Stimulated activated CD4-positive, alpha-beta T cell treated with anti-CD3 and anti-CD28 coated beads, Interleukin-15, amount 100 ng/mL, for 48 hours (primary cell): Measurements from ENCODE around the gene MAPK8.
"Not testable (repeated sequence)": the region's sequence is repeated elsewhere in the genome, so short reads cannot be mapped to it uniquely, and the experiment has no call there.

Experiments
- DNase-seq, 2 donors: peaks; one replicate each; pipeline ENCODE4 v3.0.0-alpha.2; 2020; ENCODE audit warnings: low read depth in 2 of 2

MAPK8 gene

DNA sequence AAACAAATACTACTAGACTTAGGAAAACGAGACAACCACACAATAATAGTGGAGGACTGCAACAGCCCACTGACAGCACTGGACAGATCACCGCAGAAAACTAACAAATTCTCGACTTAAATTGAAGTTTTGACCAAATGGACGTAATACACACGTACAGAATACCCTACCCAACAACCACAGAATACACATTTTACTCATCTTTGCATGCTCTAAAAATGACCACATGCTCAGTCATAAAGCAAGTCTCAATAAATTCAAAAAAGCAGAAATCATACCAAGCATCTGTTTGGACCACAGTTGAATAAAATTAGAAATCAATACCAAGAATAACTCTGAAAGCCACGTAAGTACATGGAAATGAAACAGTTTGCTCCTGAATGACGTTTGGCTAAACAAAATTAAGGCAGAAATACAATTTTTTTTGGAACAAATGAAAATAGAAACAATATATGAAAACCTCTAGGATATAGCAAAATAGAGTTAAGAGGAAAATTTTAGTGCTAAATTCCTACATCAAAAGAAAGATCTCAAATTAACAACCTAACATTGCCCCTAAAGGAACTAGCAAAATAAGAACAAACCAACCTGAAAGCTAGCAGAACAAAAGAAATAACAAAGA lies 30.6 kb downstream of the MAPK8 start:
- DNase-seq: no peak

GRCh38 chr10:48340734-48341133 lies 34.3 kb downstream of the MAPK8 start:
- no peak for DNase-seq

DNA sequence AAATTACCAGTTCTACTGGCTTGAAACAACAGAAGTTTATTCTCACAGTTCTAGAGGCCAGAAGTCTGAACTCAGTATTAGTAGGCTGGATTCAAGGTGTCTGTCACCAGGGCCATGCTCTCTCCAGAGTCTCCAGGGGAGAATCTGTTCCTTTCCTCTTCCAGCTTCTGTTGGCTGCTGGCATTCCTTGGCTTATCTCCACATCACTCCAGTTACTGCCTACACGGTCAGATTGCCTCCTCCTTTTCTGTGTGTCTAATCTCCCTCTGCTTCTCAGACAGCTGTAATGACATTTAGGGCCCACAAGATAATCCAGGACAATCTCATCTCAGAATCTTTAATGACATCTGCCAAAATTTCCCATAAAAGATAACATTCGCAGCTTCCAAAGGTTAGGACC lies 36.6 kb downstream of the MAPK8 start:
- no peak for DNase-seq

DNA sequence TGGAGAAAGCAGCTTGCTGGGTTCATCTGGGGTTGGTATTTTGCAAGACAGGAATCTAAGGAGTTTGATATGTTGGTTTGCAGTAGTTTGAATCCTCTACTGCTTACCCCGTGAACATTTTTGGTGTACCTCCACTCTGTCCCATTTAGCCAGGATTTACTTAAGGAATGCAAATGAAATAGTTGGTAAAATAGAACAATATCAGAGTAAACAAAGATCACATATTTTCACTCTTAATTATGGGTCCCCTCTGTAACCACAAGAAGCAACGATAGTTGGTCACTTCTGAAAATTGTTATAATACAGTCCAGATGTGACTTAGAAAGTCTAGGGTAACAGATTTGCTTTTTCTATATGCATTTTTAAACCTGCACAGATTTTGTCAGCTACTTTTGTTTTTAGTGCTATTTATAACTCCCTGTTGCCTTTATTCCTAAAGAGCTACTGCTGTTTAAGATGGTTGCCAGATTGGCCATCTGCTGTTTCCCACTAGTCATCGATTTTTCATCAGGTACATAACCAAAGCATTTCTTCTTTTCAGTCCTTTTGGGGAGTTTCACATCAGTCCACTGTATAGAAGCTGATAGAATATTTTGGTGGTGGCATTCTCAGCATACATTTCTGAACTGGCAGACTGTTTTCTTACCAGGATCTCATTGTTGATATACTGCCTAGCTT lies 37.6 kb downstream of the MAPK8 start:
- no peak for DNase-seq

DNA sequence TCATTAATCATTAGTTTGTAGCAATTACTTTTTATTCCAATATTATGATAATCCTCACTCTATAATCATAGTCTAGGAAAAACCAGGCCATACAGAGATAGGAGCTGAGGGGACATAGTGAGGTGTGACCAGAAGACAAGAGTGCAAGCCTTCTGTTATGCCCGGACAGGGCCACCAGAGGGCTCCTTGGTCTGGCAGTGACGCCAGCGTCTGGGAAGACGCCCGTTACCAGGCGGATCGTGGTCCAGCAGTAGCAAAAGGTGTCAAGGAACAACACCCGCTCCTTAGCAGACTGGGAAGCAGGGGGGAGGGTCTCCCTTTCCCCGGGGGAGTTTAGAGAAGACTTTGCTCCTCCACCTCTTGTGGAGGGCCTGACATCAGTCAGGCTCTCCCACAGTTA lies 39.8 kb downstream of the MAPK8 start:
- not testable (repeated sequence) for DNase-seq

DNA sequence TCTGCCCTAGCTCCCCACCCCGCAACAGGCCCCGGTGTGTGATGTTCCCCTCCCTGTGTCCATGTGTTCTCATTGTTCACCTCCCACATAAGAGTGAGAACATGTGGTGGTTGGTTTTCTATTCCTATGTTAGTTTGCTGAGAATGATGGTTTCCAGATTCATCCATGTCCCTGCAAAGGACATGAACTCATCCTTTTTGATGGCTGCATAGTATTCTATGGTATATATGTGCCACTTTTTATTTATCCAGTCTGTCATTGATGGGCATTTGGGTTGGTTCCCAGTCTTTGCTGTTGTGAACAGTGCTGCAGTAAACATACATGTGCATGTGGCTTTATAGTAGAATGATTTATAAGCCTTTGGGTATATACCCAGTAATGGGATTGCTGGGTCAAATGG lies 41.1 kb downstream of the MAPK8 start:
- DNase-seq: not testable (repeated sequence)

DNA sequence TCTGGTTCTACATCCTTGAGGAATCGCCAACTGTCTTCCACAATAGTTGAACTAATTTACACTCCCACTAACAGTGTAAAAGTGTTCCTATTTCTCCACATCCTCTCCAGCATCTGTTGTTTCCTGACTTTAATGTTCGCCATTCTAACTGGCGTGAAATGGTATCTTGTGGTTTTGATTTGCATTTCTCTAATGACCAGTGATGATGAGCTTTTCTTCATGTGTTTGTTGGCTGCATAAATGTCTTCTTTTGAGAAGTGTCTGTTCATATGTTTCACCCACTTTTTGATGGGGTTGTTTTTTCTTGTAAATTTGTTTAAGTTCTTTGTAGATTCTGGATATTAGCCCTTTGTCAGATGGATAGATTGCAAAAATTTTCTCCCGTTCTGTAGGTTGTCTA lies 41.5 kb downstream of the MAPK8 start:
- not testable (repeated sequence) for DNase-seq

GRCh38 chr10:48353246-48353645 lies 46.8 kb downstream of the MAPK8 start:
- no peak for DNase-seq

- DNase-seq: no peak
Observed at GRCh38 chr10:48357631-48358030, 51.2 kb downstream of the MAPK8 start.

GRCh38 chr10:48358162-48358561 lies 51.7 kb downstream of the MAPK8 start:
- no peak for DNase-seq

GRCh38 chr10:48358838-48359237 lies 52.4 kb downstream of the MAPK8 start:
- no peak for DNase-seq

DNA sequence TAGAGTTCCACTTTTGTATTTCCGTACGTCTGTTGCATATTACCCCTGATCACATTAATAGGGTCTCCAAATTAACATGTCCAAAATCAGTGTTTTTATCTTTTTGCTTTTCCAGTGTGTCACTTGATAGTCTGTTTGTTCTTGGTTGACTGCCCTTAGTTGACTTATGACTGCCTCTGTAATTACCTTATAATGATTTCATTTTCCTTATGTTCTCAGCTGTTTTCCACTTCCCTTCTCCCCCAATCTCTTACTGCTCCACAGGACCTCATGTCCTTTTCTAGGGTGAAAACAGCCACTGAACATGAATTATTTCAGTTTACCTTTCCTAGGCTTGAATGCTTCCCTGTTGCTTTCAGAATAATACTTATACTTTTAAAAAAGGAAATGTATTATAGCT lies 54.7 kb downstream of the MAPK8 start:
- no peak for DNase-seq

DNA sequence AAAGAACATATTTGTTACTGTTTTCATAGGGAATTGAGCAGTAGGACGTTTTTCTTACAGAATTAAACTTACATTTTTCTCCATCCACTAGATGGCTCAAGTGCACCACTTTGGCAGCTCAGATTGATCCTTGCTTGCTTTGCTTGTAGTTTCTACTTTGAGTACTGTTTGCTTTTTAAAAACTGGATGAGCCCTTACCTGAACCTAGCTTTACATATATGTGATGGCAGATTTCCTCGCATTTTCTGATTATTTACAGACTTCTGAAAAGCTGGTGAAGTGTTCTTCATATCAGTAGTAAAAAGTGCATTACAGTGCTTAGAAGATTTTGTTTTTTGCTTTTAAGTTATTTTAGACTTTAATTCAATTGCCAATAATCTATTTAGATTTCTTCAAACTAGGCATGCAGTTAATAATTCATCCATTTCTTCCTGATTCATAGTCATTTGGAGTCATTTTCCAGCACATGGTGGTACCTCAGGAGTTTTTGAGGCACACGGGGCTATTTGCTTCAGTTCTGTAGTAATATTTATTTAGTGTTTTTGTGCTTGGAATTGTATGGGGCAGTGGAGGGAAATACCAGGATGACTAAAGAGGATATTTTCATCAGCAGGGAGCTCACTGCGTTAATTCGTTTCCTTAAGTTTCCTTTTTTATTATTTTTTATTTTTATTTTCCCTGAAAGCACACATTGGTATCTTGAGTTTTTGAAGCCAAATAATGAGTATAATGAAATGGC lies 57.3 kb downstream of the MAPK8 start:
- DNase-seq: no peak

GRCh38 chr10:48364659-48365405 lies 58.4 kb downstream of the MAPK8 start:
- DNase-seq: no peak

DNA sequence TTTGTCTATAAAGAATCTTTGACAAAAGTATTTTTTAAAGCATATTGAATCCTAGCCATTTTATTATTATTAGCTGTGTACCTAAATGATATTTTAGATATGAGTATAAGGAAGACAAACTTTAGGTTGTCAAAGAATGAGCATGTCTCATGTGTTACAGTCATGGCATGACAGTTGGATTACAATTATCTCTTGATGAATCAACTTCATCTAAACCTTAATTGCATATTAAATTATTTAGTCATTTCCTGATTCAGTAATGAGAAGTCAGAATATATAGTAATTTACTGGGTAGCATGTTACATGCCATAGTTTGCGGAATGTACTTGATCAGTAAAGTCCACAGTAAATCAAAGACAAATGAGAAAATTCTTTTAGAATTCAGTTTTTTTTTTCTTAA lies 59.2 kb downstream of the MAPK8 start:
- no peak for DNase-seq

DNA sequence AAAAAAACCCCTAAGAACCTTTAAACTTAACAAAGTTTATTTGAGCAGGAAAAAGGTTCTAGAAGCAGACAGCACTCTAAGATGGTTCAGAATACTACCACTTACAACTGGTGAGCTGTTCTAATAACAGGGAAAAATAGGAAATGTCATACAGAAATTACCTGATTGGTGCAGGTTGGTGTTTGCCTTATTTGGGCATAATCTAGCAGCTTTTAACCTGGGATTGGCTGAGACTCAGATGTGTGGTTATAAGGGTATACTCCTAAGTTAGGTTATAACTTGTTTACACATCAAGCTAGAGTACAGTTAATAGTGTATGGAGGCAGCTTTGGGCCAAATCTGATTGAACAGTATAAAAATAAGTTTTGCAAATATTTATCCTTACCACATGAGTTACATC lies 59.8 kb downstream of the MAPK8 start:
- no peak for DNase-seq

DNA sequence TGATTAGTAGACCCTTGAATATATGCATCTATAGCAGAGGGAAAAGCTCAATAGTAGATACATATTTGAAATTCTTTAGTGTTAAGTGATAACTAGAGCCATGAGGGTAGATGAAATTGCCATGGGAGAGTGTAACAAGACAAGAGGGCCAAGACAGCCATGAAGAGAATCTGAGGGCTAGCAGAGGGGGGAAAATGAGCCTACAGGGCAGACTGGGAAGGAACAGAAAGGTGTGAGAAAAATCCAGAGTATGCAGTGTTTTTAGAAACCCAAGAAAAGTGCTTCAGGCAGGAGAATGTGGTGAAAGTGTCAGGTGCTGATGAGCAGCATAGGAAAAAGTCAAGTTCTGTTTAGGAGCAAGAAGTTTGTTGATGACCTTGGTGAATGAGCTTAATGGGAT lies 63.0 kb downstream of the MAPK8 start:
- DNase-seq: no peak

DNA sequence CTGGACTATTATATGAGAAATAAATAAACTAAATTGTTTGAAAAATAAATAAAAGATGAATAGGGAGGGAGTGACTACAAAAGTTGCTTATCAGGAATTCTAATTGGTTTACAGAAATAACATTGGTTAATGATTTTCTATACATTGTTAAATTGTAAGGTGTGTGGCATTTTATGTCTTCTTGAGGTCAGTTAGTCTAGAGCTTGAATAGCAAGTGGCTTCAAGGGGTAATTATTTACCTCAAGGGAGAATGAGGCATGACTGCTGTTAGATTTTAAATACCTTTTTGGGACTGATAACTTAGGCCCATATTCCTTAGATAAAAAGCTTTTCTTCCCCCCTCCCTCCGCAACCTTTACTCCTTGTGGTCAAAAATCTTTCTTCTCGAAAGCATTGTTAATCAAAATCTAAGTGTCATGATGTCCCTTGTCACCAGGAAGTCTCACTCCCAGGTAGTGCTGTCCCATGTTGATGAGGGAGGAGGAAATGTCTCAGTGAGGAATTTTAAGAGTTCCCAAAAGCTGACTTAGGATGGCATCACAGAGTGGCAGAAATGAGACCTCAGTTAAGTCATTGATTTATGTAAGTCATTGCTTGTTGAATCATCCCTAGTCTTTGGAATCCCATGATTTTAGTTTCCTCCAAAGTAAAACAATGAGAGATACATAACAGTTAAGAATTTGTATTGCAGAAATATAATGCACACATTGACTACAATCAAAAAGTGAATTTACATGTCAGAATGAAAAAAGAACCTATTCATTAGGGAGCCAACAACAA lies 71.5 kb downstream of the MAPK8 start:
- DNase-seq: no peak

GRCh38 chr10:48378675-48379074 lies 72.2 kb downstream of the MAPK8 start:
- DNase-seq: no peak

- DNase-seq: no peak
Observed at GRCh38 chr10:48381971-48382370, 75.5 kb downstream of the MAPK8 start.

DNA sequence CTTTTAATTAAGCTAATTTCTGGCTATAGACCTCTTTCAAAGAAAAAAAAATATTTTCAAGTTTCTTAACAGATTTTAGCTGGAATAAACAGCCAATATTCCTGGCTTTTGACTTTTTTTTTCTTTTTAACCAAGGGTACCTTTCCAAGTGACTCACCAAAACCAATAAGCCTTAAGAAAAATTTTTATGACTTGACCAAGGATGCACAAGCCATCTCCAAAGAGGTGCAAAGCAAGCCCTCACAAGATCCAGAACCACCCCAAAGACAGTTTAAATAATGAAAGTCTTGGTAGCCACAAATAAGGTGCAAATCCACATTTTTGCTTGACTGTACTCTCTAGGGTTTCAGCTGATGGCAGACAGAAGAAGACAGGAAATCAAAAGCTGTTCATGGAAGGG lies 76.5 kb downstream of the MAPK8 start:
- no peak for DNase-seq

DNA sequence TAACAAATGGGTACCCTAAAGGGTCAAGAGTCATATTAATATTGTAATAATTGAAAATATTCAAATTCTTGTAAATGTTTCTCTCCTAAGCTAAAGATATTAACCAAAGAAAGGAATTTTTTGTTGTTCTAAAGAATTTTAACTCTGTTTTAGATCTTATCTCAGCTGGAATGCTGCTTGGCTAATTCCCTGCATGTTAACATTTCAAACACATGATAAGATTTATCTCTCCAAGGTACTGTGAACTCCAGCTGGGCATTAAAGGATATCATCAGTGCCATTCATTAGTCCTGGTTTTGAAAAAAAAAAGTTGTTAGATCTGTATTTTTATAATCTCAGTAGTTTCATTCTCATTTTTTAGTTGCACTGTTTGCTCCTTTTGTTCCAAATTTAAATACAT lies 76.9 kb downstream of the MAPK8 start:
- no peak for DNase-seq
